Measurements from ENCODE around the gene NDFIP2.

DNA sequence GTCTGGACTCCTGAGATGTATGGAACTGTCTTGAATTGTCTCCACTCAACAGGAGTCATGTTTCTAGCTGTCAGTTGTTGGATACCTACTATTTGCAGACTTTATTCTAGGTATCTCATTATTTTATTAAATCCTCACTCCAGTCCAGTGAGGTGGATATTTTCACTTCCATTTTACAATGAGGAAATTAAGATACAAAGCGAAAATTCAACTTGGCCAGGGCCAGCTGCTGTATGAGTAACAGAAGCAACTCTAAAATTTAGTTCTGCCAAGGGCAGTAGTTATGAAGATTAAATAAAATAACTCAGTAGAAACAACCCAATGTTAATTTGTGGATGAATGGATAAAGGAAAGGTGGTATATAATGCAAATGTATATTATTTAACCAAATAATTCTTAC lies 12.6 kb upstream of the NDFIP2 start:
- TF ChIP-seq, protein P1, sequence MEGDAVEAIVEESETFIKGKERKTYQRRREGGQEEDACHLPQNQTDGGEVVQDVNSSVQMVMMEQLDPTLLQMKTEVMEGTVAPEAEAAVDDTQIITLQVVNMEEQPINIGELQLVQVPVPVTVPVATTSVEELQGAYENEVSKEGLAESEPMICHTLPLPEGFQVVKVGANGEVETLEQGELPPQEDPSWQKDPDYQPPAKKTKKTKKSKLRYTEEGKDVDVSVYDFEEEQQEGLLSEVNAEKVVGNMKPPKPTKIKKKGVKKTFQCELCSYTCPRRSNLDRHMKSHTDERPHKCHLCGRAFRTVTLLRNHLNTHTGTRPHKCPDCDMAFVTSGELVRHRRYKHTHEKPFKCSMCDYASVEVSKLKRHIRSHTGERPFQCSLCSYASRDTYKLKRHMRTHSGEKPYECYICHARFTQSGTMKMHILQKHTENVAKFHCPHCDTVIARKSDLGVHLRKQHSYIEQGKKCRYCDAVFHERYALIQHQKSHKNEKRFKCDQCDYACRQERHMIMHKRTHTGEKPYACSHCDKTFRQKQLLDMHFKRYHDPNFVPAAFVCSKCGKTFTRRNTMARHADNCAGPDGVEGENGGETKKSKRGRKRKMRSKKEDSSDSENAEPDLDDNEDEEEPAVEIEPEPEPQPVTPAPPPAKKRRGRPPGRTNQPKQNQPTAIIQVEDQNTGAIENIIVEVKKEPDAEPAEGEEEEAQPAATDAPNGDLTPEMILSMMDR (optimal IDR thresholded peaks at IDR 0.05 in 1 of 3, IDR thresholded peaks at IDR 0.05 in 1 of 3, conservative IDR thresholded peaks at IDR 0.05 in 1 of 3; ENCODE audit: extremely low read depth in 1 of 3, insufficient read depth in 2 of 3, low read length in 3 of 3): no peak
- no peak for TF ChIP-seq EZH2 (IDR thresholded peaks at IDR 0.05; ENCODE audit: low read length)
